HEK293 (cell line): ENCODE measurements around the gene FGFR2.

Experiments
- CTCF ChIA-PET: fragments of 350-600 bp; formaldehyde crosslinking; extraction: SDS; loops from one replicate; lab custom pipeline; 2021; ENCODE audit warnings: antibody characterized with exemption; lab: Yijun Ruan, JAX
- POLR2A ChIA-PET: fragments of 300-600 bp; formaldehyde crosslinking; extraction: SDS; loops from one replicate; lab custom pipeline; 2020; ENCODE audit warnings: antibody characterized with exemption, inconsistent platforms; lab: Yijun Ruan, JAX
- H3K27ac ChIP-seq: fragments of 200-500 bp; sonication (Bioruptor generic); 2 replicates; pipeline ENCODE4 v1.5.1; 2014; ENCODE audit warnings: low read depth, low read length, control low read depth, inconsistent platforms; ENCODE audit errors: extremely low read depth
- H3K36me3 ChIP-seq, 2 experiments: fragments of 200-500 bp in 1 of 2; sonication (Bioruptor generic) in 1 of 2; 1 replicate in 1 of 2; 2 replicates in 1 of 2; pipeline ENCODE4 v1.5.1; 2014 to 2017; ENCODE audit warnings: inconsistent platforms in 2 of 2, low read length in 2 of 2; ENCODE audit not compliant: control insufficient read depth in 2 of 2, insufficient read depth in 1 of 2
- H3K4me1 ChIP-seq: fragments of 200-500 bp; sonication (Bioruptor generic); 2 replicates; pipeline ENCODE4 v1.5.1; 2014; ENCODE audit warnings: mild to moderate bottlenecking, low read length, inconsistent platforms; ENCODE audit not compliant: control insufficient read depth, insufficient read depth
- H3K4me3 ChIP-seq: 2 replicates; pipeline ENCODE4 v1.5.1; 2011; ENCODE audit warnings: low read depth, mild to moderate bottlenecking, control low read depth, low read length, moderate library complexity
- H3K9me3 ChIP-seq: fragments of 200-500 bp; sonication (Bioruptor generic); 2 replicates; pipeline ENCODE4 v1.5.1; 2014; ENCODE audit warnings: low read depth, low read length, inconsistent platforms; ENCODE audit not compliant: control insufficient read depth, insufficient read depth
- FEZF1 ChIP-seq: fragments of 450-650 bp; formaldehyde crosslinking; IDR thresholded peaks from 2 replicates; pipeline ENCODE4 v1.5.1; 2016; ENCODE audit warnings: missing biosample characterization, missing genetic modification characterization
- HOXC10 ChIP-seq: sonication (generic); formaldehyde crosslinking; IDR thresholded peaks from 2 replicates; pipeline ENCODE4 v1.8.1; 2023; ENCODE audit warnings: mild to moderate bottlenecking, missing genetic modification reagents
- HOXD13 ChIP-seq: sonication (generic); formaldehyde crosslinking; IDR thresholded peaks from 2 replicates; pipeline ENCODE4 v1.8.0; 2022; ENCODE audit warnings: missing genetic modification reagents, borderline replicate concordance
- IKZF3 ChIP-seq: fragments of 450-650 bp; IDR thresholded peaks from 2 replicates; pipeline ENCODE4 v1.5.0; 2018; ENCODE audit warnings: missing biosample characterization, mild to moderate bottlenecking, missing genetic modification characterization, moderate library complexity
- KLF8 ChIP-seq: fragments of 450-650 bp; formaldehyde crosslinking; IDR thresholded peaks from 2 replicates; pipeline ENCODE4 v1.5.1; 2016; ENCODE audit warnings: missing biosample characterization, missing genetic modification characterization
- KLF9 ChIP-seq: fragments of 450-650 bp; formaldehyde crosslinking; IDR thresholded peaks from 2 replicates; pipeline ENCODE4 v1.5.1; 2016; ENCODE audit warnings: missing biosample characterization, missing genetic modification characterization, low read depth
- OSR2 ChIP-seq: fragments of 450-650 bp; formaldehyde crosslinking; IDR thresholded peaks from 2 replicates; pipeline ENCODE4 v1.5.1; 2016; ENCODE audit warnings: missing biosample characterization, missing genetic modification characterization
- YY2 ChIP-seq: fragments of 450-650 bp; formaldehyde crosslinking; IDR thresholded peaks from 2 replicates; pipeline ENCODE4 v1.5.1; 2016; ENCODE audit warnings: missing biosample characterization, missing genetic modification characterization
- ZBTB48 ChIP-seq: fragments of 450-650 bp; formaldehyde crosslinking; IDR thresholded peaks from 2 replicates; pipeline ENCODE4 v1.5.1; 2016; ENCODE audit warnings: missing biosample characterization, missing genetic modification characterization
- ZFHX2 ChIP-seq: fragments of 450-650 bp; formaldehyde crosslinking; conservative IDR thresholded peaks from 2 replicates; pipeline ENCODE4 v1.5.1; 2016; ENCODE audit warnings: missing biosample characterization, missing genetic modification characterization
- ZFP41 ChIP-seq: fragments of 450-650 bp; formaldehyde crosslinking; IDR thresholded peaks from 2 replicates; pipeline ENCODE4 v1.5.1; 2016; ENCODE audit warnings: missing biosample characterization, missing genetic modification characterization, borderline replicate concordance
- ZNF140 ChIP-seq: fragments of 450-650 bp; formaldehyde crosslinking; IDR thresholded peaks from 2 replicates; pipeline ENCODE4 v1.5.1; 2016; ENCODE audit warnings: missing biosample characterization, missing genetic modification characterization
- ZNF202 ChIP-seq: fragments of 450-650 bp; formaldehyde crosslinking; IDR thresholded peaks from 2 replicates; pipeline ENCODE4 v1.5.1; 2016; ENCODE audit warnings: missing biosample characterization, missing genetic modification characterization, borderline replicate concordance
- ZNF280C ChIP-seq: fragments of 450-650 bp; formaldehyde crosslinking; IDR thresholded peaks from 2 replicates; pipeline ENCODE4 v1.5.1; 2016; ENCODE audit warnings: missing biosample characterization, missing genetic modification characterization
- ZNF341 ChIP-seq: fragments of 450-650 bp; formaldehyde crosslinking; IDR thresholded peaks from 2 replicates; pipeline ENCODE4; 2016; ENCODE audit warnings: low read depth, missing biosample characterization, missing genetic modification characterization
- ZNF510 ChIP-seq: fragments of 450-650 bp; formaldehyde crosslinking; IDR thresholded peaks from 2 replicates; pipeline ENCODE4 v1.5.1; 2018; ENCODE audit warnings: mild to moderate bottlenecking, missing genetic modification characterization, missing biosample characterization; ENCODE audit not compliant: insufficient replicate concordance
- ZNF521 ChIP-seq: fragments of 450-650 bp; formaldehyde crosslinking; IDR thresholded peaks from 2 replicates; pipeline ENCODE4 v1.5.1; 2017; ENCODE audit warnings: missing biosample characterization, mild to moderate bottlenecking, missing genetic modification characterization
- TF ChIP-seq, protein P1 (sequence below): fragments of 450-650 bp; formaldehyde crosslinking; conservative IDR thresholded peaks from 2 replicates; pipeline ENCODE4 v1.5.1; 2016; ENCODE audit warnings: low read depth, missing biosample characterization, missing genetic modification characterization

FGFR2 gene

DNA sequence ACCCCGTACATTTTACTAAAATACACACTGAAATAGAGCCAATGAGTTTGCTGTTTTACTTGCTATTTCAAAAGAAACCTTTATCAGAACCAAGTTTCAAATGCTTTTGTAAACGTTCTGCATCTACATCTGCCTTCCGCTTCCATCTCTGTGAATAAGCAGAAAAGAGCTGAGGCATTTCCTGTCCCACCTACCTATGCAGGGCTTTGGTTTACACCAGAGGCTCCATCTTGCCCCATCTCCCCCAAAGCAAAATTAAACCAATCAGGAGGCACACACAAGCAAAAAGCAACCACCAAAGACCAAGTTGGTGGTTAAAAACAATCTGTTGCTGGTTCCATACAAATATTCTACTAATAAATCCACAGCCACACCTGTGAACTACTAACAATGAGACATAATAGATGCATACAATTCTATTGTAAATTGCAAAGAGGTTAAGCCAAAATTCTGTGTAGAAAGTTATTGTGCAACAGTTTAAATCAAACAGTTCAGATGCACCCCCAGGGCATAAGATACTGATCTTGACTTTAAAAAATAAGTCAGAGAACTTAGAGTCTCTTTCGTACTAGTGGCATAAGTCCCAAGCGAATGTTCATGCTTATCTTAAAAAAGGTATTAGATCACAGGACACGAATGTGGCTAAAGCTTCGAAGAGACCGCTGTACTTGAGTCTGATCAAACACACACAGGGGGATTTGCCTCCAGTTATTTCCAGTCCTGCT is 83.9 kb downstream of the FGFR2 start:
- no peaks in the 10 kb centered on the region for H3K9me3 ChIP-seq
- H3K36me3 ChIP-seq, result peaks cover 0 to 52% of the 10 kb centered on the region in 2 experiments; a peak in 2 of 3 replicates
- no peak overlapping the region for H3K27ac ChIP-seq
- H3K4me1 ChIP-seq, result no peaks in the 10 kb centered on the region
- no peak overlapping the region for H3K4me3 ChIP-seq
- TF ChIP-seq ZNF521 (no peak), HOXD13 (no peak), KLF8 (no peak), FEZF1 (tag by site-specific recombination) (no peak), HOXC10 (CRISPR knock-in tag) (no peak), ZNF140 (tag by site-specific recombination) (no peak), ZNF341 (tag by site-specific recombination) (no peak), OSR2 (tag by site-specific recombination) (no peak), ZFP41 (no peak), ZNF510 (tag by site-specific recombination) (no peak)
- TF ChIP-seq, protein P1, sequence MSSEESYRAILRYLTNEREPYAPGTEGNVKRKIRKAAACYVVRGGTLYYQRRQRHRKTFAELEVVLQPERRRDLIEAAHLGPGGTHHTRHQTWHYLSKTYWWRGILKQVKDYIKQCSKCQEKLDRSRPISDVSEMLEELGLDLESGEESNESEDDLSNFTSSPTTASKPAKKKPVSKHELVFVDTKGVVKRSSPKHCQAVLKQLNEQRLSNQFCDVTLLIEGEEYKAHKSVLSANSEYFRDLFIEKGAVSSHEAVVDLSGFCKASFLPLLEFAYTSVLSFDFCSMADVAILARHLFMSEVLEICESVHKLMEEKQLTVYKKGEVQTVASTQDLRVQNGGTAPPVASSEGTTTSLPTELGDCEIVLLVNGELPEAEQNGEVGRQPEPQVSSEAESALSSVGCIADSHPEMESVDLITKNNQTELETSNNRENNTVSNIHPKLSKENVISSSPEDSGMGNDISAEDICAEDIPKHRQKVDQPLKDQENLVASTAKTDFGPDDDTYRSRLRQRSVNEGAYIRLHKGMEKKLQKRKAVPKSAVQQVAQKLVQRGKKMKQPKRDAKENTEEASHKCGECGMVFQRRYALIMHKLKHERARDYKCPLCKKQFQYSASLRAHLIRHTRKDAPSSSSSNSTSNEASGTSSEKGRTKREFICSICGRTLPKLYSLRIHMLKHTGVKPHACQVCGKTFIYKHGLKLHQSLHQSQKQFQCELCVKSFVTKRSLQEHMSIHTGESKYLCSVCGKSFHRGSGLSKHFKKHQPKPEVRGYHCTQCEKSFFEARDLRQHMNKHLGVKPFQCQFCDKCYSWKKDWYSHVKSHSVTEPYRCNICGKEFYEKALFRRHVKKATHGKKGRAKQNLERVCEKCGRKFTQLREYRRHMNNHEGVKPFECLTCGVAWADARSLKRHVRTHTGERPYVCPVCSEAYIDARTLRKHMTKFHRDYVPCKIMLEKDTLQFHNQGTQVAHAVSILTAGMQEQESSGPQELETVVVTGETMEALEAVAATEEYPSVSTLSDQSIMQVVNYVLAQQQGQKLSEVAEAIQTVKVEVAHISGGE (tag by site-specific recombination), result no peak
- ChIA-PET POLR2A (no interaction called here), CTCF (interaction anchor here (0.7 kb wide), 2 partner anchors 96 to 209 kb away, joined by 3 read pairs; no protein-coding TSS in a partner anchor)

DNA sequence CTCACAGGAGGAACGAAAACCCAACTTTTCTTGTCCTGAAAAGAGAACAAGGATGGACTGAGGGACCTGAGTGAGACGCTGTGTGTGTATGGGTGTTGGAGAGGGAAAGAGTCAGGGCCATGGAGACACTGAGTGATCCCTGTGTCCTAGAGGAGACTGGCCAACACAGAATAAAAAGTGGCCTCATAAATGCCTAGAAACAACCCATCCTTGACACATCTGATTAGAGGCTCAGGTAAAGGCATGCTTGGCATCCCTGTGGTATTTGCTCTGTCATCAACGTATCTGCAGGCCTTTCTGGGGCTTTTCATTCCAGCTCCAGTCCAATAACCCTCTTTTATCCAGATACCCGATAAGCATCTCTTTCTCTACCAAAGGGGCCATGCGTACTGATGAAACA is 86.3 kb downstream of the FGFR2 start:
- Histone ChIP-seq H3K4me1 (no peaks in the 10 kb centered on the region), H3K36me3 (peaks cover 0 to 36% of the 10 kb centered on the region in 2 experiments; a peak in 2 of 3 replicates), H3K27ac (no peak overlapping the region), H3K4me3 (no peak overlapping the region), H3K9me3 (no peaks in the 10 kb centered on the region)
- CTCF ChIA-PET, result no interaction called here
- TF ChIP-seq ZNF202 (tag by site-specific recombination), result no peak
- POLR2A ChIA-PET, result no interaction called here

- Histone ChIP-seq H3K4me1 (no peaks in the 10 kb centered on the region), H3K36me3 (peaks cover 0 to 37% of the 10 kb centered on the region in 2 experiments; a peak in 2 of 3 replicates)
- CTCF ChIA-PET, result interaction anchor here (0.6 kb wide), 1 partner anchor 97 kb away, joined by 3 read pairs; no protein-coding TSS in a partner anchor
These were observed 86.8 kb downstream of the FGFR2 start for GRCh38 chr10:121511460-121511859.

More at GRCh38 chr10:121511460-121511859, 86.8 kb downstream of the FGFR2 start:
- no peak overlapping the region for H3K4me3 ChIP-seq
- no peak overlapping the region for H3K27ac ChIP-seq
- no peaks in the 10 kb centered on the region for H3K9me3 ChIP-seq
- TF ChIP-seq YY2 (tag by site-specific recombination), result no peak
- no peak for TF ChIP-seq ZBTB48
- no peak for TF ChIP-seq KLF9 (tag by site-specific recombination)
- no peak for TF ChIP-seq ZNF280C (tag by site-specific recombination)
- TF ChIP-seq ZFHX2 (tag by site-specific recombination), result peak; percentile 25
- no peak for TF ChIP-seq IKZF3 (tag by site-specific recombination)
- POLR2A ChIA-PET, result no interaction called here
